GM12878 (cell line): Measurements from ENCODE around the gene GMPR2. TPM values are rescaled to one million over a fixed set of nuclear protein-coding genes. Genes with fewer than 3 reads are reported as not detected.

Experiments used
- ATAC-seq: fragments of 200-7000 bp; cut with Tn5 transposase; 3 replicates; pipeline ENCODE4 v1.9.1; 2020; ENCODE audit warnings: mild to moderate bottlenecking, moderate library complexity
- BruUV-seq: library from RNA; stranded (reverse); fragments of 400-500 nt; replicated peaks from 2 replicates; lab custom pipeline; 2021; lab: Mats Ljungman, UMichigan
- CTCF ChIA-PET: fragments of 300-600 bp; sonication (Branson Sonifier 250); formaldehyde crosslinking; extraction: SDS; loops from one replicate; lab custom pipeline; 2021; ENCODE audit warnings: inconsistent platforms; lab: Yijun Ruan, JAX
- POLR2A ChIA-PET: fragments of 350-600 bp; formaldehyde crosslinking; extraction: SDS; loops from one replicate; lab custom pipeline; 2021; ENCODE audit warnings: inconsistent platforms; lab: Charles Lee
- RAD21 ChIA-PET: fragments of 300-600 bp; sonication (Branson Sonifier 250); formaldehyde crosslinking; loops from one replicate; lab custom pipeline; 2023; ENCODE audit warnings: antibody characterized with exemption; ENCODE audit not compliant: unreplicated experiment; lab: Charles Lee
- SMC1A ChIA-PET: fragments of 300-600 bp; sonication (Branson Sonifier 250); formaldehyde crosslinking; loops from one replicate; lab custom pipeline; 2023; ENCODE audit not compliant: unreplicated experiment, uncharacterized antibody; lab: Charles Lee
- DNase-seq: peaks from one replicate; pipeline ENCODE4 v3.0.0-alpha.2; 2011; ENCODE audit warnings: low read depth, low spot score
- FAIRE-seq: peaks from 3 replicates; lab custom pipeline; 2011; peaks lifted over from hg19 to GRCh38; lab: Jason Lieb, UNC
- H2AFZ ChIP-seq: 2 replicates; pipeline ENCODE4 v1.6.0; 2011; ENCODE audit warnings: low read depth, low read length, control low read depth; ENCODE audit not compliant: control insufficient read depth
- H3K27ac ChIP-seq: 2 replicates; pipeline ENCODE4 v1.5.1; 2011; ENCODE audit warnings: control low read depth; ENCODE audit not compliant: control insufficient read depth, insufficient read depth
- H3K27me3 ChIP-seq, 2 experiments: replicated peaks in 1 of 2; 2 replicates each; pipeline versions ENCODE4 v1.6.0 to v1.6.1; 2011; ENCODE audit warnings: low read length in 1 of 2; ENCODE audit not compliant: control insufficient read depth in 2 of 2, insufficient read depth in 2 of 2
- H3K36me3 ChIP-seq, 2 experiments: 2 replicates each; pipeline ENCODE4 v1.5.1; 2011; ENCODE audit warnings: low read length in 1 of 2; ENCODE audit not compliant: control insufficient read depth in 2 of 2, insufficient read depth in 2 of 2
- H3K4me1 ChIP-seq: 2 replicates; pipeline ENCODE4 v1.6.1; 2011; ENCODE audit warnings: mild to moderate bottlenecking, low read length, moderate library complexity, mixed read lengths; ENCODE audit not compliant: control insufficient read depth, insufficient read depth
- H3K4me2 ChIP-seq: 2 replicates; pipeline ENCODE4 v1.6.0; 2011; ENCODE audit warnings: control low read depth; ENCODE audit not compliant: control insufficient read depth, insufficient read depth
- H3K4me3 ChIP-seq: fragments of 200-600 bp; sonication (generic); 2 replicates; pipeline ENCODE4 v1.5.1; 2016
- H3K79me2 ChIP-seq: 2 replicates; pipeline ENCODE4 v1.6.0; 2011; ENCODE audit warnings: low read length; ENCODE audit not compliant: control insufficient read depth, insufficient read depth
- H3K9ac ChIP-seq: 2 replicates; pipeline ENCODE4 v1.8.0; 2011; ENCODE audit warnings: low read length, control low read depth, mixed read lengths; ENCODE audit not compliant: control insufficient read depth, insufficient read depth
- H3K9me3 ChIP-seq: replicated peaks from 3 replicates; pipeline ENCODE4 v1.5.1; 2011; ENCODE audit warnings: mild to moderate bottlenecking, low read length; ENCODE audit not compliant: control insufficient read depth, insufficient read depth
- H4K20me1 ChIP-seq: 2 replicates; pipeline ENCODE4 v1.6.0; 2011; ENCODE audit not compliant: control insufficient read depth, insufficient read depth
- BMI1 ChIP-seq: fragments of 450-650 bp; IDR thresholded peaks from 2 replicates; pipeline ENCODE4 v1.6.1; 2016; ENCODE audit warnings: mild to moderate bottlenecking, moderate library complexity, borderline replicate concordance
- CEBPB ChIP-seq, 2 experiments: fragments of 150-350 bp in 1 of 2; IDR thresholded peaks; 2 replicates each; pipeline ENCODE4 v1.6.1; 2012 to 2014; ENCODE audit warnings: low read depth in 2 of 2, low read length in 2 of 2, borderline replicate concordance in 1 of 2, inconsistent platforms in 1 of 2
- CHD4 ChIP-seq: fragments of 200-600 bp; sonication (generic); IDR thresholded peaks from 2 replicates; pipeline ENCODE4 v1.6.1; 2016; ENCODE audit warnings: mild to moderate bottlenecking
- FOS ChIP-seq: IDR thresholded peaks from 3 replicates; pipeline ENCODE4 v1.6.1; 2011; ENCODE audit warnings: borderline replicate concordance; ENCODE audit not compliant: insufficient read length; ENCODE audit errors: extremely low read depth
- KAT2A ChIP-seq: conservative IDR thresholded peaks from 2 replicates; pipeline ENCODE4 v1.6.1; 2011; ENCODE audit warnings: low read depth, low read length; ENCODE audit not compliant: control insufficient read depth
- POU2F2 ChIP-seq: IDR thresholded peaks from 3 replicates; pipeline ENCODE4 v1.6.1; 2011; ENCODE audit warnings: low read depth, mild to moderate bottlenecking, low read length, borderline replicate concordance
- RAD51 ChIP-seq: fragments of 450-650 bp; IDR thresholded peaks from 2 replicates; pipeline ENCODE4 v1.6.1; 2016; ENCODE audit warnings: moderate library complexity, mild to moderate bottlenecking, inconsistent platforms
- YY1 ChIP-seq: IDR thresholded peaks from 2 replicates; pipeline ENCODE4 v1.6.1; 2011; ENCODE audit warnings: low read depth, mild to moderate bottlenecking, low read length
- WGBS: methylation state at CpG from one replicate; pipeline ENCODE4 v1.1.6; 2016; ENCODE audit warnings: low lambda C conversion rate; ENCODE audit not compliant: insufficient replicate concordance, insufficient coverage; ENCODE audit errors: missing lambda C conversion rate; 5-methylcytosine and 5-hydroxymethylcytosine counted together
- in situ Hi-C: fragments of 300-500 bp; cut with MboI; formaldehyde crosslinking; loops from 9 replicates; pipeline ENCODE4 v1.14.3; 2018; ENCODE audit warnings: mixed read lengths
- intact Hi-C: fragments of 100-400 bp; cut with micrococcal nuclease; formaldehyde crosslinking; loops from one replicate; pipeline ENCODE4 v1.14.2; 2022; ENCODE audit not compliant: unreplicated experiment
- polyA plus RNA-seq, 11 experiments: library from polyadenylated mRNA; depleted of rRNA in 4 of 11; unstranded in 6 of 11; stranded (reverse) in 5 of 11; fragments of >200 nt; fragmentation: Nextera tagmentation in 4 of 11; fragmentation: Illumina TruSeq in 1 of 11; extraction: Ambion mirVana in 4 of 11; extraction: Trizol in 1 of 11; gene quantifications; 1 replicate in 1 of 11; 2 replicates in 10 of 11; pipeline versions ENCODE4 v1.2.1 to v1.2.3, GENCODE V29; 2011 to 2016; ENCODE audit warnings: inconsistent platforms in 2 of 11, missing spikeins in 2 of 11, low read depth in 1 of 11
- total RNA-seq, 4 experiments: library from RNA; depleted of rRNA in 3 of 4; stranded (reverse); fragments of >200 nt in 3 of 4; fragmentation: Illumina TruSeq in 1 of 4; extraction: Trizol in 1 of 4; gene quantifications; 2 replicates each; pipeline versions ENCODE4 v1.2.1 to v1.2.3, GENCODE V29; 2013 to 2021
- TF ChIP-seq, protein P1 (sequence below): fragments of 450-650 bp; IDR thresholded peaks from 2 replicates; pipeline ENCODE4 v1.6.1; 2016; ENCODE audit warnings: mild to moderate bottlenecking
- TF ChIP-seq, protein P2 (sequence below): IDR thresholded peaks from 2 replicates; pipeline ENCODE4 v1.6.1; 2012; ENCODE audit warnings: low read depth, low read length, improper control_type of control experiment
- TF ChIP-seq, protein P3 (sequence below): fragments of 450-650 bp; IDR thresholded peaks from 2 replicates; pipeline ENCODE4 v1.6.1; 2018; ENCODE audit warnings: mild to moderate bottlenecking, low read depth, moderate library complexity; ENCODE audit not compliant: partially characterized antibody

GMPR2 gene
- total and polyA plus RNA-seq, 10 of the 15 experiments (the other 5 are each of a cell fraction or from before 2014, with no cell fraction given): 55.1 to 80.3 (median 61.5) TPM

DNA sequence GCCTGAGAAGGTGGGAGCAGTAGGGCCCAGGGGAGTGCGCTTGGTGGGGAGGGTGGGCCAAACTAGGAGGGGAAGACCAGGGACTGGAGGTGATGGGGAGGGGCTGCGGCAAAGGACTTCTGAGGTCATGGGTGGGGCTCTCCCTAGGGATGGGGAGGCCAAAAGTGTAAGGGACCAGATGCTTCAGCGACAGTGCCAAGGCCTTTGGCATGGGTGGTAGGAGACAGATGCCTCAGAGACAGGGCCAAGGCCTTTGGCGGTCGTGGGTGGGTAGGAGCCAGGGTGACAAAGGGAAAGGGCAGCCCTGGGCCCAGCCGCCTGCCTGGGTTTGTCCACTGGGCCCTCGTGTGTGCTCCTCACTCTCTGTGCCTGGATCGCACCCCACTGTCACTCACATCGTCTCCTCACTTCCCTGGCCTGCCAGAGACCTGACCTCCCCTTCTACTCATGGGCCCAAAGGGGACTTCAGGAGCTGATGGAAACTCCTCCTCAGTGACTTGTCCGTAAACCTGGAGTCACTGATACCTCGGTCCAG is 51.8 kb downstream of the GMPR2 start:
- ChIA-PET SMC1A (interaction anchor here (1.9 to 11.8 kb wide), 2 partner anchors 10 to 13 kb away, joined by 5 to 115 read pairs; partner anchors contain the start of genes DHRS1 and NOP9), CTCF (interaction anchor here (1.6 to 17.1 kb wide), 3 partner anchors 10 to 39 kb away, joined by 4 to 269 read pairs (median 266); partner anchors contain the start of genes CIDEB, DHRS1, NOP9 and TINF2), RAD21 (interaction anchor here (0.7 to 1.5 kb wide), 2 partner anchors 11 to 42 kb away, joined by 3 to 4 read pairs; partner anchors contain the start of gene TINF2), POLR2A (interaction anchor here (2.4 kb wide), 1 partner anchor 10 kb away, joined by 12 read pairs; no protein-coding TSS in a partner anchor)
- in situ Hi-C loops: no loop called here
- H3K9ac ChIP-seq: no peak overlapping the region
- H3K9me3 ChIP-seq: no peaks in the 10 kb centered on the region
- BruUV-seq: no TSS peak
- no peaks in the 10 kb centered on the region for H3K27me3 ChIP-seq
- no peak for FAIRE-seq
- DNase-seq: no peak
- intact Hi-C loops: no loop called here
- no peak for ATAC-seq
- WGBS: 75% methylated on average over 10 of the region's 11 CpGs
- TF ChIP-seq, protein P1, sequence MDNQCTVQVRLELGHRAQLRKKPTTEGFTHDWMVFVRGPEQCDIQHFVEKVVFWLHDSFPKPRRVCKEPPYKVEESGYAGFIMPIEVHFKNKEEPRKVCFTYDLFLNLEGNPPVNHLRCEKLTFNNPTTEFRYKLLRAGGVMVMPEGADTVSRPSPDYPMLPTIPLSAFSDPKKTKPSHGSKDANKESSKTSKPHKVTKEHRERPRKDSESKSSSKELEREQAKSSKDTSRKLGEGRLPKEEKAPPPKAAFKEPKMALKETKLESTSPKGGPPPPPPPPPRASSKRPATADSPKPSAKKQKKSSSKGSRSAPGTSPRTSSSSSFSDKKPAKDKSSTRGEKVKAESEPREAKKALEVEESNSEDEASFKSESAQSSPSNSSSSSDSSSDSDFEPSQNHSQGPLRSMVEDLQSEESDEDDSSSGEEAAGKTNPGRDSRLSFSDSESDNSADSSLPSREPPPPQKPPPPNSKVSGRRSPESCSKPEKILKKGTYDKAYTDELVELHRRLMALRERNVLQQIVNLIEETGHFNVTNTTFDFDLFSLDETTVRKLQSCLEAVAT: no peak
- TF ChIP-seq POU2F2: no peak
- TF ChIP-seq CHD4: no peak
- no peak overlapping the region for H3K27ac ChIP-seq
- no peak overlapping the region for H3K4me3 ChIP-seq
- peaks cover 11% of the 10 kb centered on the region for H3K4me1 ChIP-seq
- H4K20me1 ChIP-seq: no peaks in the 10 kb centered on the region
- no peaks in the 10 kb centered on the region; the same call in 1 of the 2 replicates for H3K79me2 ChIP-seq
- H3K36me3 ChIP-seq: no peaks in the 10 kb centered on the region; a peak in 1 of 4 replicates
- H2AFZ ChIP-seq: no peak overlapping the region
- H3K4me2 ChIP-seq: no peak overlapping the region

DNA sequence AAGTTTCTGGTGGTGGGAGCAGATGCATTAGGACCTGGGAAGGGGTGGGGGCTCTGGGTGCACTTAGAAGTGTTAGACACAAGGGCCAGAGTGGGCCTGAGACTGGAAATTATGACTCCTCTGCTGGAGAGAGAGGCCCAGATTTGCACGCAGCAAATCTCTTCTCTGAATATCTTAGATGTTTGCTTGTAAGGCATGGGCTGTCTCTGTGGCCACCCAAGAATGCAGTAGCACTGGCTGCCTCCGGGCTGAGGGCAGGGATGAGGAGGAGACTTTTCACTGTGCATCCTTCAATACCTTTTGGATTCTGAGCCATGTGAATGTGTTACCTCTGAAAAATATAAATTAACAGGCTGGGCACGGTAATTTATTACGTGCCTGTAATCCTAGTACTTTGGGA is 52.6 kb downstream of the GMPR2 start:
- 81% methylated on average over 4 of the region's 4 CpGs for WGBS
- BruUV-seq: no TSS peak
- TF ChIP-seq YY1: no peak
- TF ChIP-seq, protein P2, sequence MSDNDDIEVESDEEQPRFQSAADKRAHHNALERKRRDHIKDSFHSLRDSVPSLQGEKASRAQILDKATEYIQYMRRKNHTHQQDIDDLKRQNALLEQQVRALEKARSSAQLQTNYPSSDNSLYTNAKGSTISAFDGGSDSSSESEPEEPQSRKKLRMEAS: no peak
- no peak for TF ChIP-seq BMI1
- TF ChIP-seq, protein P3, sequence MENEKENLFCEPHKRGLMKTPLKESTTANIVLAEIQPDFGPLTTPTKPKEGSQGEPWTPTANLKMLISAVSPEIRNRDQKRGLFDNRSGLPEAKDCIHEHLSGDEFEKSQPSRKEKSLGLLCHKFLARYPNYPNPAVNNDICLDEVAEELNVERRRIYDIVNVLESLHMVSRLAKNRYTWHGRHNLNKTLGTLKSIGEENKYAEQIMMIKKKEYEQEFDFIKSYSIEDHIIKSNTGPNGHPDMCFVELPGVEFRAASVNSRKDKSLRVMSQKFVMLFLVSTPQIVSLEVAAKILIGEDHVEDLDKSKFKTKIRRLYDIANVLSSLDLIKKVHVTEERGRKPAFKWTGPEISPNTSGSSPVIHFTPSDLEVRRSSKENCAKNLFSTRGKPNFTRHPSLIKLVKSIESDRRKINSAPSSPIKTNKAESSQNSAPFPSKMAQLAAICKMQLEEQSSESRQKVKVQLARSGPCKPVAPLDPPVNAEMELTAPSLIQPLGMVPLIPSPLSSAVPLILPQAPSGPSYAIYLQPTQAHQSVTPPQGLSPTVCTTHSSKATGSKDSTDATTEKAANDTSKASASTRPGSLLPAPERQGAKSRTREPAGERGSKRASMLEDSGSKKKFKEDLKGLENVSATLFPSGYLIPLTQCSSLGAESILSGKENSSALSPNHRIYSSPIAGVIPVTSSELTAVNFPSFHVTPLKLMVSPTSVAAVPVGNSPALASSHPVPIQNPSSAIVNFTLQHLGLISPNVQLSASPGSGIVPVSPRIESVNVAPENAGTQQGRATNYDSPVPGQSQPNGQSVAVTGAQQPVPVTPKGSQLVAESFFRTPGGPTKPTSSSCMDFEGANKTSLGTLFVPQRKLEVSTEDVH: no peak
- TF ChIP-seq CEBPB (IDR thresholded peaks at IDR 0.05; ENCODE audit: borderline replicate concordance in 1 of 2, low read depth in 2 of 2, low read length in 2 of 2): no peak
- no peak for TF ChIP-seq POU2F2
- no peak for TF ChIP-seq KAT2A
- TF ChIP-seq FOS: no peak
- TF ChIP-seq RAD51: no peak

More for the DNA sequence above, 52.6 kb downstream of the GMPR2 start:
- Histone ChIP-seq H3K4me1 (peaks cover 11% of the 10 kb centered on the region), H3K9ac (no peak overlapping the region), H3K27me3 (no peaks in the 10 kb centered on the region), H3K27ac (no peak overlapping the region), H3K79me2 (no peaks in the 10 kb centered on the region), H3K4me2 (no peak overlapping the region), H4K20me1 (no peaks in the 10 kb centered on the region), H3K9me3 (no peaks in the 10 kb centered on the region), H2AFZ (no peak overlapping the region), H3K4me3 (no peak overlapping the region), H3K36me3 (peaks cover 4 to 5% of the 10 kb centered on the region in 2 experiments; a peak in 3 of 4 replicates)
- ChIA-PET CTCF (interaction anchor here (17.1 kb wide), 1 partner anchor 40 kb away, joined by 266 read pairs; the partner anchor contains the start of gene TINF2), RAD21 (interaction anchor here (1.5 kb wide), 1 partner anchor 43 kb away, joined by 4 read pairs; the partner anchor contains the start of gene TINF2), SMC1A (interaction anchor here (1.9 kb wide), 1 partner anchor 11 kb away, joined by 5 read pairs; no protein-coding TSS in a partner anchor), POLR2A (interaction anchor here (0.5 kb wide), 1 partner anchor 40 kb away, joined by 6 read pairs; no protein-coding TSS in a partner anchor)
- in situ Hi-C loops (no loop called here), intact Hi-C loops (no loop called here)
- no peak for DNase-seq
- FAIRE-seq: no peak
- ATAC-seq: no peak
